ENCODE measurements around the gene ILKAP.

DNA sequence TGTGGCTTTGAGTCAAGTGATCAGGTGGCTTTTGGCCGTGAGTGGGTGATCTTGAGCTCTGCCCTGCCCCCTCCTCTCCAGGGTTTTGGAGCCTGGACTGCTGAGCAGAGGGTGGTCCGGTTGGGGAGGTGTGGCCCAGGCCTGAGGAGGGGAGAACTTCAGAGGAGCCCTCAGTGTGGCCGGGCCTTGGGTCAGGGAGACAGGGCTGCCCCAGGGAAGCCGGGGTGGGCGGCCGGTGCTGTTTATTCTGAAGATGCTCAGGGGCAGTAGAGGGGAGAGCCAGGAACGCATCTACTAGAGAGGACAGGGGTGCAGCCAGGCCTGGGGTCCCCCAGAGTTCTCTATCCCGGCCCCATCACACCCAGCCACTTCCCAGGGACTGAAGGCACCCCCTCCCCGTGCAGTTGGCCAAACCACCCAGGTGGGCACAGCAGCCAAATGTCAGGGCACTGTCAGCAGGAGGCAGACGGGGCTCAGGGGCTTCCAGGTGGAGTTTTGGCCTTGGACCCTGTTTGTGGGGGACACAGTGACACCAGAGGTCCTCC is 43.8 kb downstream of the ILKAP start:
- TF ChIP-seq, protein P1, sequence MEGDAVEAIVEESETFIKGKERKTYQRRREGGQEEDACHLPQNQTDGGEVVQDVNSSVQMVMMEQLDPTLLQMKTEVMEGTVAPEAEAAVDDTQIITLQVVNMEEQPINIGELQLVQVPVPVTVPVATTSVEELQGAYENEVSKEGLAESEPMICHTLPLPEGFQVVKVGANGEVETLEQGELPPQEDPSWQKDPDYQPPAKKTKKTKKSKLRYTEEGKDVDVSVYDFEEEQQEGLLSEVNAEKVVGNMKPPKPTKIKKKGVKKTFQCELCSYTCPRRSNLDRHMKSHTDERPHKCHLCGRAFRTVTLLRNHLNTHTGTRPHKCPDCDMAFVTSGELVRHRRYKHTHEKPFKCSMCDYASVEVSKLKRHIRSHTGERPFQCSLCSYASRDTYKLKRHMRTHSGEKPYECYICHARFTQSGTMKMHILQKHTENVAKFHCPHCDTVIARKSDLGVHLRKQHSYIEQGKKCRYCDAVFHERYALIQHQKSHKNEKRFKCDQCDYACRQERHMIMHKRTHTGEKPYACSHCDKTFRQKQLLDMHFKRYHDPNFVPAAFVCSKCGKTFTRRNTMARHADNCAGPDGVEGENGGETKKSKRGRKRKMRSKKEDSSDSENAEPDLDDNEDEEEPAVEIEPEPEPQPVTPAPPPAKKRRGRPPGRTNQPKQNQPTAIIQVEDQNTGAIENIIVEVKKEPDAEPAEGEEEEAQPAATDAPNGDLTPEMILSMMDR (IDR thresholded peaks at IDR 0.05), result no peak
- no peak for TF ChIP-seq POLR2A (IDR thresholded peaks at IDR 0.05)
